B cell (primary cell): ENCODE results near the gene GAPVD1.
"Not testable (repeated sequence)": the region's sequence is repeated elsewhere in the genome, so short reads cannot be mapped to it uniquely, and the experiment has no call there.

Experiments
- CTCF ChIP-seq: fragments of 200-600 bp; IDR thresholded peaks from one replicate; pipeline ENCODE4 v1.8.0; 2022; ENCODE audit warnings: antibody characterized with exemption, mild to moderate bottlenecking
- EZH2 ChIP-seq: IDR thresholded peaks from 2 replicates; pipeline ENCODE4 v1.6.1; 2012; ENCODE audit warnings: borderline replicate concordance, low read depth, mild to moderate bottlenecking, moderate library complexity, low read length; ENCODE audit not compliant: insufficient read depth, poor library complexity, severe bottlenecking

DNA sequence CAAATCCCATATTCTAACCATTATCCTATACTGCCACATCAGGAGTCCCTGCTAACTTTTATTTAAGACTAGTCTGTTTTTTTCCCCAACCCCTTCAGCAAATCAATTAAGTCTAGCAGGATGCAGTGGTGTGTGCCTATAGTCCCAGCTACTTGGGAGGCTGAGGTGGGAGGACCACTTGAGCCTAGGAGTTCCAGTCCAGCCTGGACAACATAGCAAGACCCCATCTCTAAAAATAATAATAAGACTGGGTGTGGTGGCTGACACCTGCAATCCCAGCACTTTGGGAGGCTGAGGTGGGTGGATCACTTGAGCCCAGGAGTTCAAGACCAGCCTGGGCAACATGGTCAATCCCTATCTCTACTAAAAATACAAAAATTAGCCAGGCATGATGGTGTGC, 36.8 kb upstream of the GAPVD1 start:
- TF ChIP-seq CTCF, EZH2: not testable (repeated sequence)
